ENCODE measurements around the gene SPTBN1.

- TF ChIP-seq CTCF (conservative IDR thresholded peaks at IDR 0.05; ENCODE audit: low read depth, low read length) (no peak), POLR2A (IDR thresholded peaks at IDR 0.05; ENCODE audit: low read depth, low read length) (peak; percentile 17; the same call in 1 of the 2 replicates), USF2 (IDR thresholded peaks at IDR 0.05; ENCODE audit: low read depth, low read length) (no peak), RAD21 (IDR thresholded peaks at IDR 0.05; ENCODE audit: low read length) (peak; percentile 16; the same call in 1 of the 2 replicates), SMC3 (IDR thresholded peaks at IDR 0.05; ENCODE audit: low read depth, low read length) (no peak), BHLHE40 (IDR thresholded peaks at IDR 0.05; ENCODE audit: low read depth, low read length) (no peak; the same call in 1 of the 2 replicates), MXI1 (IDR thresholded peaks at IDR 0.05; ENCODE audit: borderline replicate concordance, low read depth, low read length) (no peak), FOS (IDR thresholded peaks at IDR 0.05; ENCODE audit: low read depth, low read length) (peak; percentile 69; the same call in 1 of the 2 replicates), RFX5 (IDR thresholded peaks at IDR 0.05; ENCODE audit: low read depth, low read length) (no peak), NFE2L2 (IDR thresholded peaks at IDR 0.05; ENCODE audit: low read depth, low read length) (no peak), RCOR1 (IDR thresholded peaks at IDR 0.05; ENCODE audit: insufficient replicate concordance, low read length) (peak; percentile 15), ELK1 (IDR thresholded peaks at IDR 0.05; ENCODE audit: borderline replicate concordance, low read depth, low read length) (no peak), MAFK (IDR thresholded peaks at IDR 0.05; ENCODE audit: low read depth, low read length) (no peak; the same call in 1 of the 2 replicates), CEBPB (IDR thresholded peaks at IDR 0.05; ENCODE audit: low read depth, low read length) (0 out of 2 replicates have a peak, but pooled peaks have one; percentile 11)
Measured at GRCh38 chr2:54572262-54572635, 116.1 kb downstream of the SPTBN1 start.

All from IMR-90 (cell line).